CMK (cell line): ENCODE data around the gene ALDH7A1.
A peak's percentile ranks its signal among the peaks of the same experiment; 100 is the strongest.

ENCODE experiments used
- DNase-seq: peaks from one replicate; pipeline ENCODE4 v3.0.0-alpha.2; 2010; ENCODE audit warnings: low read depth

The ALDH7A1 gene

GRCh38 chr5:126508251-126508961, 86.6 kb downstream of the ALDH7A1 start:
- DNase-seq = no peak

- DNase-seq = no peak
Measured at GRCh38 chr5:126506079-126506478, 88.9 kb downstream of the ALDH7A1 start.

GRCh38 chr5:126503602-126504104, 91.4 kb downstream of the ALDH7A1 start:
- no peak for DNase-seq

GRCh38 chr5:126501448-126501847, 93.6 kb downstream of the ALDH7A1 start:
- DNase-seq = no peak

GRCh38 chr5:126499853-126500342, 95.1 kb downstream of the ALDH7A1 start:
- DNase-seq = peak; percentile 11

- no peak for DNase-seq
Measured at GRCh38 chr5:126499278-126499677, 95.7 kb downstream of the ALDH7A1 start.

GRCh38 chr5:126497506-126497905, 97.5 kb downstream of the ALDH7A1 start:
- no peak for DNase-seq

GRCh38 chr5:126494393-126494792, 100.6 kb downstream of the ALDH7A1 start:
- no peak for DNase-seq

GRCh38 chr5:126492939-126493338, 102.1 kb downstream of the ALDH7A1 start:
- DNase-seq = no peak

- DNase-seq = no peak
Measured at GRCh38 chr5:126490167-126490940, 104.7 kb downstream of the ALDH7A1 start.

GRCh38 chr5:126488443-126489065, 106.5 kb downstream of the ALDH7A1 start:
- DNase-seq = no peak

- no peak for DNase-seq
Measured at GRCh38 chr5:126487596-126487995, 107.4 kb downstream of the ALDH7A1 start.

GRCh38 chr5:126486332-126486731, 108.7 kb downstream of the ALDH7A1 start:
- no peak for DNase-seq

GRCh38 chr5:126484253-126484652, 110.8 kb downstream of the ALDH7A1 start:
- DNase-seq = no peak

GRCh38 chr5:126483156-126483555, 111.9 kb downstream of the ALDH7A1 start:
- no peak for DNase-seq

- DNase-seq = no peak
Measured at GRCh38 chr5:126482591-126482990, 112.4 kb downstream of the ALDH7A1 start.

- DNase-seq = no peak
Measured at GRCh38 chr5:126481243-126481642, 113.8 kb downstream of the ALDH7A1 start.
